Subcutaneous abdominal adipose tissue (tissue), 5 donors: ENCODE data around the gene GCLM.
A peak's percentile ranks its signal among the peaks of the same experiment; 100 is the strongest.
"Not testable (repeated sequence)": the region's sequence is repeated elsewhere in the genome, so short reads cannot be mapped to it uniquely, and the experiment has no call there.

Source experiments
- H3K27ac ChIP-seq: one replicate; pipeline ENCODE4 v1.7.0; 2013; ENCODE audit warnings: low read depth, mild to moderate bottlenecking, inconsistent platforms, low read length, moderate library complexity
- H3K27me3 ChIP-seq, 5 donors: one replicate each; pipeline ENCODE4 v1.7.0; 2013; ENCODE audit warnings: low read length in 5 of 5, inconsistent platforms in 1 of 5; ENCODE audit not compliant: control insufficient read depth in 5 of 5, insufficient read depth in 4 of 5
- H3K36me3 ChIP-seq, 5 donors: one replicate each; pipeline ENCODE4 v1.7.0; 2013; ENCODE audit warnings: low read length in 5 of 5; ENCODE audit not compliant: control insufficient read depth in 5 of 5, insufficient read depth in 5 of 5
- H3K4me1 ChIP-seq, 5 donors: one replicate each; pipeline ENCODE4 v1.7.0; 2013; ENCODE audit warnings: low read length in 5 of 5, mild to moderate bottlenecking in 3 of 5, moderate library complexity in 1 of 5; ENCODE audit not compliant: control insufficient read depth in 5 of 5, insufficient read depth in 5 of 5
- H3K4me3 ChIP-seq, 5 donors: one replicate each; pipeline ENCODE4 v1.7.0; 2013; ENCODE audit warnings: low read length in 5 of 5, low read depth in 1 of 5
- H3K9ac ChIP-seq, 5 donors: one replicate each; pipeline ENCODE4 v1.7.0; 2013; ENCODE audit warnings: low read length in 5 of 5, mild to moderate bottlenecking in 4 of 5, moderate library complexity in 3 of 5
- H3K9me3 ChIP-seq, 5 donors: one replicate each; pipeline ENCODE4 v1.7.0; 2013; ENCODE audit warnings: low read length in 5 of 5; ENCODE audit not compliant: control insufficient read depth in 5 of 5
- donor health status: healthy.
- donor health status: healthy.
- donor health status: healthy.
- donor health status: healthy.
- donor health status: healthy.

The GCLM gene

DNA sequence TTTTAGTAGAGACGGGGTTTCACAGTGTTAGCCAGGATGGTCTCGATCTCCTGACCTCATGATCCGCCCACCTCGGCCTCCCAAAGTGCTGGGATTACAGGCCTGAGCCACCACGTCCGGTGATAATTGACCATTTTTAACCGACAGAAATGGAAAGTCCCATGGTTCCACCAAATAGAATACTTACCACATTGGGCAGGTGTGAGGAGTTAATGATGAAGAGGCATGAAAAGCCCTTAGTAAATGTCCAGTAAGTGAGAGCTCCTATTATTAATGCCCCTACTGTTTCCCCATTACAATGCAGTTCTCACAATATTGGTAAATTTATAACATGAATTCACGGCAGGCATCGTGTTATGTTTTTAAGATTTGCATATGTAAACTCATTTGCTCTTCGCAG is 8.1 kb upstream of the GCLM start:
- Histone ChIP-seq H3K9me3 (peaks cover 0 to 3% (median 0%) of the 10 kb centered on the region in 5 donors), H3K27me3 (no peaks in the 10 kb centered on the region), H3K4me3 (no peak overlapping the region), H3K27ac (no peak overlapping the region), H3K36me3 (no peaks in the 10 kb centered on the region), H3K4me1 (no peaks in the 10 kb centered on the region), H3K9ac (no peak overlapping the region)

DNA sequence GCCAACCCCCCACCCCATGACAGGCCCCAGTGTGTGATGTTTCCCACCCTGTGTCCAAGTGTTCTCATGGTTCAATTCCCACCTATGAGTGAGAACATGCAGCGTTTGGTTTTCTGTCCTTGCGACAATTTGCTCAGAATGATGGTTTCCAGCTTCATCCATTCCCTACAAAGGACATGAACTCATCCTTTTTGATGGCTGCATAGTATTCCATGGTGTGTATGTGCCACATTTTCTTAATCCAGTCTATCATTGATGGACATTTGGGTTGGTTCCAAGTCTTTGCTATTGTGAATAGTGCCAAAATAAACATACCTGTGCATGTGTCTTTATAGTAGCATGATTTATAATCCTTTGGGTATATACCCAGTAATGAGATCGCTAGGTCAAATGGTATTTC is 1.6 kb upstream of the GCLM start:
- H3K9ac ChIP-seq, H3K4me3 ChIP-seq, H3K36me3 ChIP-seq, H3K27me3 ChIP-seq, H3K27ac ChIP-seq, H3K9me3 ChIP-seq: not testable (repeated sequence)
- peaks cover 2 to 27% (median 17%) of the 10 kb centered on the region in 5 donors for H3K4me1 ChIP-seq

DNA sequence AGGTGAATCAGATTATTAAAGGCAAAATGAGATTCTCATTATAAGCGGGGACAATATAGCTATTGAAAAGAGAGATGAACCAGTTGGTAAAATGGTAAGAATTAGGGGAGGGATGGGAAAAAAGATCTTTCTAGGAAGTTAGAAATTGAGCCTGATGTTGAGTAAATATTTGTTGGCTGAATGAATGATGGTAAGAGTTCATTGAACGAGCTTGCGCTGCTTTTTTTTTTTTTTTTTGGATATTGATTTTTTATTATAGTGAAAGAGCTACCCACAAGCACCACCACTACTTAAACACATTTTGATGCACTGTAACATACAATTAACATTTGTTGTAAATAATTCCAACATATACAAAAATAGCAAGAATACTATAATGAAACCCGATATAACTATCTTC is 1.1 kb upstream of the GCLM start:
- Histone ChIP-seq H3K9me3 (no peaks in the 10 kb centered on the region), H3K27me3 (no peaks in the 10 kb centered on the region), H3K36me3 (no peaks in the 10 kb centered on the region), H3K9ac (peak overlapping the region in 1 of 5 donors; percentile 69), H3K4me1 (peaks cover 2 to 29% (median 19%) of the 10 kb centered on the region in 5 donors), H3K27ac (peak overlapping the region; percentile 87), H3K4me3 (no peak overlapping the region)

DNA sequence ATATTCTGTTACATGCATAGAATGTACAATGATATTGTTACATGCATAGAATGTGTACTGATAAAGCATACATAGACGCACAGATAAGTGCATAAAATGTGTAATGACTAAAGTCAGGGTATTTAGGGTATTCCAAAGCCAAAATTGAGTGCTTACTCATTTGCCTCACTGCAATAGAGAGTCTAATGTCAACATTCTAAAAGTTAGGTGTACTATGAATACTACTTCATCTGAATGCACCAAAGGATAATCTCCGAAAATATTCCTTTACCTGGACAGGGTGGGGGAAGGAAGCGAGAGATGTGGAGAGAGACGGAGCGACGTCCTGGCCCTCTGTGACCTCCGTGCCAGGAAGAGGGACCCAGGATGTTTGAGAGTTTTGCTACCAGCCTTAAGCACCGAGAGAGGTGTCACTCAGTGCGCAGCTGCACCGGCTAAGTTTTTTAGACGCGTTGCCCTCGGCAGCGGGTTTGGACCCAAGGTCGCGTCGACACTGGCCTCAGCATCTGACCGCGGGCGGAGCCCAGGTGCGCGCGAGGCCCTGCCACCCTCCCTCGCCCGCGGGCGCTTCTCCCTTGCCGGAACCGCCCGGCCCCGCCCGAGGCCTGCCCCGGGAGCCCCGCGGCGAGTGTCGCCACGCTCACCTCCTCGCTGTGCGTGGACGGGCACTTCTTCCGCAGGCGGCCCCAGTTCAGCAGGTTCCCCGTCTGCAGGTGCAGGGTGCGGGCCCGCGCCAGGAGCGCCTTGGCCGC is 660 bp downstream of the GCLM start:
- Histone ChIP-seq H3K9ac (peak overlapping the region; percentile 30 to 92 (median 88)), H3K36me3 (no peaks in the 10 kb centered on the region), H3K4me1 (peaks cover 2 to 45% (median 37%) of the 10 kb centered on the region in 5 donors), H3K27ac (peak overlapping the region; percentile 52), H3K9me3 (no peaks in the 10 kb centered on the region), H3K4me3 (peak overlapping the region; percentile 81 to 95 (median 83)), H3K27me3 (no peaks in the 10 kb centered on the region)

DNA sequence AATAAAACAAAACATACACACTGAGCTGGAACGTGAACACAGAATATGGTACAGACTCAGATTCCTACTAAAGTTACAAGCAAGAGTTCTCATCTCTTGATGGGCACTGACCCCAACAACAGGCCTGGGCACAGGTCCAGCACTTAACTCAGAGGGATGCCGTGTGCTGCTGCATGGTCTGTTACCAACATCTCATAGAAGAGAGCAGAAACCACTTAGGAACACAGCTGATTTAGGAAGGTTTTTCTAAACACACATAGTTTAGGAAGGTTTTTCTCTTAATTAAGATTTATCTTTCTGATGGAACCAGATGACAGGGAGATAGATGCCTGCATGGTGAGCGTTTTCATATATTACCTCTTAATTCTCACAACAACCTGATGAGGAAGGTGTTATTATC is 1.5 kb downstream of the GCLM start:
- Histone ChIP-seq H3K9me3 (no peaks in the 10 kb centered on the region), H3K27me3 (no peaks in the 10 kb centered on the region), H3K4me1 (peaks cover 2 to 45% (median 38%) of the 10 kb centered on the region in 5 donors), H3K36me3 (no peaks in the 10 kb centered on the region), H3K9ac (peak overlapping the region in 3 of 5 donors; percentile 26 to 92 (median 88)), H3K4me3 (peak overlapping the region; percentile 81 to 95 (median 83)), H3K27ac (peak overlapping the region; percentile 52)

DNA sequence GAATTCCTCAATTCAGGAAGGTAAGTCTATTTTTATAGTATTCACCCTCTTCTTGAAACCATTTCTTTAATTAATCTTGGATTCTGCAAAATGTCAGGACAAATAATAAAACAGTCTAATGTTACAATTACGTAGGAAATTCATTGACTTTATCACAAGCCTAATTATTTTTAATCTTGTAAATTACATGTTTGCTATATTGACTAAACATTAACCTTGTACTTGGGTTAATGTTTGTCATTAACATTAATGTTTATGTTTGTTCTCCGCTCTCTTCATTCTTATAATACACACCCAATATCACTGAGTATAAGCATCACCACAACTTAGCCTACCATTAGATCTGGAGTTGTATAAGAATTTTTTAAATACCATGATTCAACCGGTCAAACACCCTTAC is 2.8 kb downstream of the GCLM start:
- H3K9me3 ChIP-seq = no peaks in the 10 kb centered on the region
- no peak overlapping the region for H3K4me3 ChIP-seq
- peaks cover 2 to 45% (median 38%) of the 10 kb centered on the region in 5 donors for H3K4me1 ChIP-seq
- H3K27ac ChIP-seq = peak overlapping the region; percentile 52
- no peaks in the 10 kb centered on the region for H3K36me3 ChIP-seq
- H3K9ac ChIP-seq = peak overlapping the region in 3 of 5 donors; percentile 5 to 92 (median 45)
- no peaks in the 10 kb centered on the region for H3K27me3 ChIP-seq

DNA sequence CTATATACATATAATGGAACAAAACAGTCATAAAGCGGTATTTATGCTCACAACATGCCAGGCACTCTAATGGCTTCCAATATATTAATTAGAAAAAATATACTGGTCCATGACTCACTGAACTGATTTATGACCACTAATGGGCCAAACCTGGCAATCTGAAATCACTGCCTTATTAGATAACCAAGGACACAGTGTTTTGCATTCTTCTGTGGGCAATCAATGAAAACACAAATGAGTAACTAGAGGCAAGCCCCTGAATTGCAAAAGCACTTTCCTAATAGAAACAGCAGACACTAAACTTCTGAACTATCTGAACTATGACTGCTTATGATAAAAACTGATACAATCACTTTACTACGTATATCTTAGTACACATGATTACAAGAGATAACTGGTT is 3.5 kb downstream of the GCLM start:
- H3K9ac ChIP-seq = peak overlapping the region in 2 of 5 donors; percentile 5 to 27
- H3K27me3 ChIP-seq = no peaks in the 10 kb centered on the region
- H3K27ac ChIP-seq = peak overlapping the region; percentile 52
- peaks cover 2 to 45% (median 38%) of the 10 kb centered on the region in 5 donors for H3K4me1 ChIP-seq
- H3K4me3 ChIP-seq = no peak overlapping the region
- H3K9me3 ChIP-seq = no peaks in the 10 kb centered on the region
- H3K36me3 ChIP-seq = peaks cover 3 to 7% (median 5%) of the 10 kb centered on the region in 5 donors

DNA sequence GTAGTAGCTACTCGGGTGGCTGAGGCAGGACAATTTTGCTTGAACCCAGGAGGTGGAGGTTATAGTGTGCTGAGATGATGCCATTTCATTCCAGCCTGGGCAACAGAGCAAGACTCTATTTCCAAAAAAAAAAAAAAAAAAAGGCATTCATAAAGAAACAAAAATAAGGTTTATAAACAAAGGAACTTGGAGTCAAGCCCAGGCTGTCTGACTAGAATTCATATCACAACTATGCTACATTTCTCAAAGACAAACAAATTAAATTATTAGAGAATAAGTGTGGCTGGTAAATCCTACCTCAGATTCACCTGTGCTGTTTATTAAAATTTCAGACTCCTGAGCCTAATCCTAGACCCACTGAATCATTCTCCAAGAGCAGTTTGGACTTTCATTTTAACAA is 4.2 kb downstream of the GCLM start:
- Histone ChIP-seq H3K4me1 (peaks cover 2 to 45% (median 37%) of the 10 kb centered on the region in 5 donors), H3K9me3 (no peaks in the 10 kb centered on the region), H3K9ac (peak overlapping the region in 1 of 5 donors; percentile 46), H3K27ac (peak overlapping the region; percentile 9), H3K4me3 (no peak overlapping the region), H3K27me3 (no peaks in the 10 kb centered on the region), H3K36me3 (peaks cover 9 to 14% (median 12%) of the 10 kb centered on the region in 5 donors)

DNA sequence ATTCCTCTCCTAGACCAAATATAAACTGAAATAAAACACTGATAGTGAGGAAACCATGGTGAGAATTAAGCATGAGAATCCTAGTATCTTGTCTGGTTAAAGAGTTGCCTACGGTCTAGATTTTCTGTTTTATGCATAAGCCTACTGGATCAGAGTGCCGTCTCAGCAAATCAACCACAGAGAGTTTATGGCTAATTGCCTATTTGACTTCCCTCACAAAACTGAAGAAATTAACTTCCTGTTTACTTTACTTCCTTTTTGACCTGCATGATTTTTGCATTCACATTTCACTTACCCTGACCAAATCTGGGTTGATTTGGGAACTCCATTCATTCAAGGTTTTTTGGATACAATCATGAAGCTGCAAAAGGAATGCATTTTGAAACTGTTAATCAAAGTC is 5.0 kb downstream of the GCLM start:
- Histone ChIP-seq H3K9me3 (no peaks in the 10 kb centered on the region), H3K4me3 (peak overlapping the region in 1 of 5 donors; percentile 3), H3K4me1 (peaks cover 2 to 45% (median 33%) of the 10 kb centered on the region in 5 donors), H3K27me3 (no peaks in the 10 kb centered on the region), H3K27ac (peak overlapping the region; percentile 9), H3K36me3 (peaks cover 12 to 21% (median 14%) of the 10 kb centered on the region in 5 donors), H3K9ac (peak overlapping the region in 1 of 5 donors; percentile 9)

DNA sequence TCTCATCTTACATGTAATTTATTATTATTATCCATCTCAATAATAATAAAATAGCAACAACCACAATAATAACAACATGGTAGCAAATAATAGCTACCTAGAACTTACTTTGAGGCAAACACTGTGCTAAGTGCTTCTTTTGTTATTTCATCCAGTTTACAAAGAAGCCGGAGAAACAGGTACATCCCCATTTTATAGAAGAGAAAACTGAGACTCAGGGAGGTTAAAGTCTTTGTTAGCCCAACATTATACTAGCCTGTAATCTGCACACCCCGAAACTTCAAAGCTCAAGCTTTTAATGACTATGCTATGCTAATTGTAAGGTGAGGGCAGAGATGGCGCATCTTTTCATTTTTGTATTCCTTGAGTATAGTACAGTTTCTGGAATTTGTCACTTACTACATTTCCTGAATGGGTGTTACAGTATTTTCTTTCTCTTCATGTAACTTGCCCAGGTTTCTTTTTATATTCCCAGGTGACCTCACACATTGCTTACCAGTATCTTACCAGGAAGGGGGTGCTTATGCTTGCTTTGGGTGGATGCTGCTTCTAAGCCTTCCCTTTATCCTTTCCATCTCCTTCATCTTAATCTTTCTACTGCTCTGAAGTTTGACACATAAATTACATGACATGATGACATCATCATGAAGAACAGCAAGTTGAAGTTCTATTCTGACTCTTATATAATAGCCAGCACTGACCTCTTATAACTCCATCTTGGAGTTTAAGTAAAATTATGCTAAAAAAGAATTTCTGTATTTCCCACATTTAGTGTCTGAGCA is 8.3 kb downstream of the GCLM start:
- Histone ChIP-seq H3K9ac (no peak overlapping the region), H3K4me3 (no peak overlapping the region), H3K27me3 (no peaks in the 10 kb centered on the region), H3K9me3 (no peaks in the 10 kb centered on the region), H3K27ac (no peak overlapping the region), H3K36me3 (peaks cover 24 to 33% (median 27%) of the 10 kb centered on the region in 5 donors), H3K4me1 (peaks cover 0 to 22% (median 19%) of the 10 kb centered on the region in 5 donors)
